ENCODE results near the gene TFAP2B.

Gene TFAP2B

GRCh38 chr6:50884364-50884763 lies 65.7 kb downstream of the TFAP2B start:
- no peak overlapping the region for H3K4me3 ChIP-seq (ENCODE audit: low read depth, low read length)
- TF ChIP-seq, protein P1, sequence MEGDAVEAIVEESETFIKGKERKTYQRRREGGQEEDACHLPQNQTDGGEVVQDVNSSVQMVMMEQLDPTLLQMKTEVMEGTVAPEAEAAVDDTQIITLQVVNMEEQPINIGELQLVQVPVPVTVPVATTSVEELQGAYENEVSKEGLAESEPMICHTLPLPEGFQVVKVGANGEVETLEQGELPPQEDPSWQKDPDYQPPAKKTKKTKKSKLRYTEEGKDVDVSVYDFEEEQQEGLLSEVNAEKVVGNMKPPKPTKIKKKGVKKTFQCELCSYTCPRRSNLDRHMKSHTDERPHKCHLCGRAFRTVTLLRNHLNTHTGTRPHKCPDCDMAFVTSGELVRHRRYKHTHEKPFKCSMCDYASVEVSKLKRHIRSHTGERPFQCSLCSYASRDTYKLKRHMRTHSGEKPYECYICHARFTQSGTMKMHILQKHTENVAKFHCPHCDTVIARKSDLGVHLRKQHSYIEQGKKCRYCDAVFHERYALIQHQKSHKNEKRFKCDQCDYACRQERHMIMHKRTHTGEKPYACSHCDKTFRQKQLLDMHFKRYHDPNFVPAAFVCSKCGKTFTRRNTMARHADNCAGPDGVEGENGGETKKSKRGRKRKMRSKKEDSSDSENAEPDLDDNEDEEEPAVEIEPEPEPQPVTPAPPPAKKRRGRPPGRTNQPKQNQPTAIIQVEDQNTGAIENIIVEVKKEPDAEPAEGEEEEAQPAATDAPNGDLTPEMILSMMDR (IDR thresholded peaks at IDR 0.05; ENCODE audit: low read depth, low read length, missing control alignments) = no peak
- DNase-seq (ENCODE audit: low read depth) = no peak

- TF ChIP-seq, protein P1 (IDR thresholded peaks at IDR 0.05; ENCODE audit: low read depth, low read length, missing control alignments) = no peak
- DNase-seq (ENCODE audit: low read depth) = no peak
- H3K4me3 ChIP-seq (ENCODE audit: low read depth, low read length) = no peak overlapping the region
Measured at GRCh38 chr6:50887112-50887511, 68.4 kb downstream of the TFAP2B start.

DNA sequence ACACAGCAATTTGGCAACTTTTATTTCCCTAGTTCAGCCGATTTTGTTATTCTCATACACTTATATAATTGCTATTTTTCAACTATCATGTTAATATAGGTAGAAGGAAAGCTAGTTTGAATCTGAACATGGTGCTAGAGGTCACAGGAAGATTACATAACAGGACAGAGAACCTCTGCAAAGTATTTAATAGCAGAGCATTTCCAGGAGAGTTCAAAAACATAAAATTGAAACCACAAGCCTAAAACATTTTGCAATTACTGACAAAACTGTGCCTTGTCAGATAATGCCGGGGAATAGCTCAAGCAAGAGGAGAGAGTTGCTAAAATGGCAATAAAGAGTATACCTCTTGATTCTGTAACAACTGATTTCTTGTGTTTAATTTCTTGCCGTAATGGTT lies 70.8 kb downstream of the TFAP2B start:
- no peak overlapping the region for H3K4me3 ChIP-seq (ENCODE audit: low read depth, low read length)
- TF ChIP-seq, protein P1 (IDR thresholded peaks at IDR 0.05; ENCODE audit: low read depth, low read length, missing control alignments) = no peak
- DNase-seq (ENCODE audit: low read depth) = no peak

- no peak overlapping the region for H3K4me3 ChIP-seq (ENCODE audit: low read depth, low read length)
- TF ChIP-seq, protein P1 (IDR thresholded peaks at IDR 0.05; ENCODE audit: low read depth, low read length, missing control alignments) = no peak
- DNase-seq (ENCODE audit: low read depth) = no peak
Measured at GRCh38 chr6:50889935-50890334, 71.3 kb downstream of the TFAP2B start.

- no peak for DNase-seq (ENCODE audit: low read depth)
- no peak overlapping the region for H3K4me3 ChIP-seq (ENCODE audit: low read depth, low read length)
- TF ChIP-seq, protein P1 (IDR thresholded peaks at IDR 0.05; ENCODE audit: low read depth, low read length, missing control alignments) = no peak
Measured at GRCh38 chr6:50890579-50890978, 71.9 kb downstream of the TFAP2B start.

DNA sequence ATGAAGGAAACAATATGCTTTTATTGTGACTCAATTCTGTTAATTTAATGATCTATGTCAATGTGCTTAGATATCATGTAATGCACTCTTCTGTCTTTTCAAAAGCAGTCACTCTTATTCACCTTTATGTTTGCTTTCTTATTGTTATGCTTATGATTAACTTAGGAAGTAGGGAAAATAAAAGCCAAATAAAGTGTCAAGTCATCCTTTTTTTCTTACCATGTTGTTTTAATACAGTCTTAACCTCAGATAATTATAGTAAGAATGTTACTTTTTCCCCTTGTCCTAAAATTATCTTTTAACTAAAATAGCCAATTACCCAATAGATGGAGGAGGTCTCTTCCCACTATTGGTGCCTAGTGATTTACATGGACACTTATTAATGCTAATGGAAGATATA lies 72.6 kb downstream of the TFAP2B start:
- DNase-seq (ENCODE audit: low read depth) = no peak
- no peak overlapping the region for H3K4me3 ChIP-seq (ENCODE audit: low read depth, low read length)
- TF ChIP-seq, protein P1 (IDR thresholded peaks at IDR 0.05; ENCODE audit: low read depth, low read length, missing control alignments) = no peak
